Effector memory CD8-positive, alpha-beta T cell (primary cell): ENCODE measurements around the gene API5.
A peak's percentile ranks its signal among the peaks of the same experiment; 100 is the strongest.

ENCODE experiments used
- ATAC-seq: fragments of 150-1000 bp; cut with Tn5 transposase; replicated peaks from 2 replicates; pipeline ENCODE4 v1.10.0; 2021; ENCODE audit warnings: mild to moderate bottlenecking, moderate library complexity
- DNase-seq, 3 experiments: peaks; one replicate each; pipeline ENCODE4 v3.0.0; 2021
- H3K27ac Mint-ChIP-seq, 2 donors: one replicate each; pipeline ENCODE4 v1.8.0; 2022; ENCODE audit warnings: mild to moderate bottlenecking in 2 of 2, mixed read lengths in 2 of 2, moderate library complexity in 2 of 2
- H3K27me3 Mint-ChIP-seq, 2 donors: one replicate each; pipeline ENCODE4 v1.8.0; 2022; ENCODE audit warnings: mixed read lengths in 2 of 2
- H3K36me3 Mint-ChIP-seq: one replicate; pipeline ENCODE4 v1.8.0; 2022; ENCODE audit warnings: mild to moderate bottlenecking, moderate library complexity, mixed read lengths; ENCODE audit not compliant: insufficient read depth
- H3K4me1 Mint-ChIP-seq, 2 donors: one replicate each; pipeline ENCODE4 v1.8.0; 2022; ENCODE audit warnings: low read depth in 2 of 2, mixed read lengths in 2 of 2
- H3K4me3 Mint-ChIP-seq, 2 donors: one replicate each; pipeline ENCODE4 v1.8.0; 2022; ENCODE audit warnings: mild to moderate bottlenecking in 2 of 2, mixed read lengths in 2 of 2, moderate library complexity in 2 of 2
- H3K9me3 Mint-ChIP-seq, 2 donors: one replicate each; pipeline ENCODE4 v1.8.0; 2022; ENCODE audit warnings: mixed read lengths in 2 of 2
- total RNA-seq, 9 experiments: gene quantifications; one replicate each; lab custom pipeline; 2026; lab: John Stamatoyannopoulos, UW

Gene API5
- 75.3 to 262 (median 150) reads per million in 9 experiments for total RNA-seq

DNA sequence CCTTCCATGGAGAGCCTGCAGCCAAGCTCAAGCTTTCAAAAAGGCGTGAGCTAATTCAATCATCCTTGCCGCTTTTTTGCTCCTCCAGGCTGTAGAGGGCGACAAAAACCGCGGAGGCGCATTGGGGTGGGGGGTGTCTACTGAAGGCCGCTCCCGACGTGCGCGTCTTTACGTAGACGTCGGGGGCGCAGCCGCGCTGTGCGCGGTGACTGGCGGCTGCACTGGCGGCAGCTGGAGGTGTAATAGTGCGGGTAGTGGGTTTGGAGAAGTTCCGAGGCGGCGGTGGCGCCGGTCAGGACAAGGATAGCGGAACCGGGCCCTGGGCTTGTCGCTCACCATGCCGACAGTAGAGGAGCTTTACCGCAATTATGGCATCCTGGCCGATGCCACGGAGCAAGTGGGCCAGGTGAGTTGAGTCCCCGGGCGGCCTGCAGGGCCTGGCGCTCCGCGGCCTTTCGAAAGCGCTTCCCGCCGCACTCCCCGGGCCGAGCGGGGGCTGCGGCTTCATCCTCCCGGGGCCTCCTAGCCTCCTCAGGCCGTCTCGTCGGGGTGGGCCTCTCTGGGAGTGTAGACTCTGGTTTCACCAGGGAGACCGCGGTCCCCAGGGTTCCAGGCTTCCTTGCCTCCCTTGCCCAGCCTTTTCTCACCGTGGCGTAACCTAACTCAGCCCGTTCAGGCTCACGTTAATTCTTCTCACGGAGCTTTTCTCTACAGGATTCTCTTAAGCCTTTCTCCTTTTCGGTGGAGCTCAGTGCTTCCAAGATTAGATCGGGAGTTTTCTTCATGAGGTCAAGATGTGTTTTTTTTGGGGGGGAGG is at the start of gene API5:
TSS of gene API5 (plus strand) at position 206 of the 817 bp plus-strand sequence. CDS start at position 338, 132 bp downstream.
- H3K9me3 Mint-ChIP-seq: no peaks in the 10 kb centered on the region
- peaks cover 19% of the 10 kb centered on the region for H3K36me3 Mint-ChIP-seq
- ATAC-seq: peak; percentile 92
- peak within 1 kb of the TSS; percentile 84 to 97 for H3K4me3 Mint-ChIP-seq
- H3K27ac Mint-ChIP-seq: peak within 1 kb of the TSS; percentile 82 to 95
- peak; percentile 89 to 90 (median 89) for DNase-seq
- H3K4me1 Mint-ChIP-seq: peaks cover 30 to 34% of the 10 kb centered on the region in 2 donors
- no peaks in the 10 kb centered on the region for H3K27me3 Mint-ChIP-seq

DNA sequence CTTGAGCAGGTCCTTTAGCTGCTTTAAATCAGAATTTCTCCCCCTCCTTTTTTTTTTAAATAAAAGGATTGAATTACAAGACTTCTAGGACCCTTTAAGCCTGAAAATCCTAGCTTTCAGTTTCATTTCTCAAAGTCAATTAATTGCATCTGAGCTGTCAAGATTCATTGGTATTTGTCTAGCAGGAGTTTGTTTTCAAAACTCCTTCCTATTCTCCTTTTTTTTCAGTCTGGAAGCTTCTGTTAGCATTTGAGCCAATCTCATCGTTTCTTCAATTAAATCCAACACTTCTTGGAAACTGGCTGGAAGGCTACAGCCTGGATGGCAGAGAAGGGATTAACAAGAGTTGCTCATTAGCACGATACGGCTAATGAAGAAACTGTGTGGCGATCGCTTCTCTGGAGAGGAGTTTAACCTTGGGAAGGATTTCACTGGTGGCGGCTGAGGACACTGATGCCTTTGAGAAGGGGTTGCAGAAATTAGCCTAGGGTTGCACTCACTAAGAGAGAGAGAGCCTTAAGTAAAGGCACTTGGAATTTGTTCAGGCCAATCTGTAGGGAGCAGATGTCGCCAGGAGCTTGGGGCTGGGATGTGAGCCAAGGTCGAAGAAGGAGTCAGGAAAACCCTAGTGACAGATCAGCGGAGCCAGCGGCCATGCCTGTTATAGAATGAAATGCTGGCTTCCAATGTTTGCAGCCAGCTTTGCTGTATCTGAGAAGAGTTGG is 43.8 kb upstream of the API5 start:
- ATAC-seq (no peak), DNase-seq (no peak)
- Mint-ChIP-seq H3K9me3 (no peaks in the 10 kb centered on the region), H3K4me1 (peaks cover 0 to 2% of the 10 kb centered on the region in 2 donors), H3K27me3 (peaks cover 6 to 28% of the 10 kb centered on the region in 2 donors), H3K4me3 (peak overlapping the region in 1 of 2 donors; percentile 10), H3K36me3 (peaks cover 5% of the 10 kb centered on the region), H3K27ac (no peak overlapping the region)

DNA sequence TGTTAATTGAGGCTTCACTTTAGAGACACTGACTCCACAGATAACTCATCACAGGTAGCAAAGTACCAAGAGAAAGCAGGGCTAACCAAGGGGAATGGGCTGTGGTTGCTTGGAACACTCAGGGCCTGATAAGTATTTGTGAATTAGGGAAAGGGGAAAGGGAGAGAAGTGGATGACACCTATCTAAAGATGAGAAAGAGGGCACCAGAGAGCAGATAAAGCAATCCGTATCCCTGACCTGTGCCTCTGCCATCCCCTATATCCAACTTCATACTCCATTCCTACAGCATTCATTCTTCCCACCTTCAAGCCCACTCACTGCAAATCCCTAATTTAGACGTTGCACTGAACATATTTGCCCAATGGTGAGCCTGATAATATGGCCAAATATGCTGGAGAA is 43.0 kb upstream of the API5 start:
- peaks cover 5% of the 10 kb centered on the region for H3K36me3 Mint-ChIP-seq
- ATAC-seq (no peak), DNase-seq (no peak)
- H3K27ac Mint-ChIP-seq: no peak overlapping the region
- peaks cover 8 to 26% of the 10 kb centered on the region in 2 donors for H3K27me3 Mint-ChIP-seq
- H3K9me3 Mint-ChIP-seq: no peaks in the 10 kb centered on the region
- peak overlapping the region in 1 of 2 donors; percentile 9 for H3K4me3 Mint-ChIP-seq
- H3K4me1 Mint-ChIP-seq: peaks cover 0 to 2% of the 10 kb centered on the region in 2 donors

DNA sequence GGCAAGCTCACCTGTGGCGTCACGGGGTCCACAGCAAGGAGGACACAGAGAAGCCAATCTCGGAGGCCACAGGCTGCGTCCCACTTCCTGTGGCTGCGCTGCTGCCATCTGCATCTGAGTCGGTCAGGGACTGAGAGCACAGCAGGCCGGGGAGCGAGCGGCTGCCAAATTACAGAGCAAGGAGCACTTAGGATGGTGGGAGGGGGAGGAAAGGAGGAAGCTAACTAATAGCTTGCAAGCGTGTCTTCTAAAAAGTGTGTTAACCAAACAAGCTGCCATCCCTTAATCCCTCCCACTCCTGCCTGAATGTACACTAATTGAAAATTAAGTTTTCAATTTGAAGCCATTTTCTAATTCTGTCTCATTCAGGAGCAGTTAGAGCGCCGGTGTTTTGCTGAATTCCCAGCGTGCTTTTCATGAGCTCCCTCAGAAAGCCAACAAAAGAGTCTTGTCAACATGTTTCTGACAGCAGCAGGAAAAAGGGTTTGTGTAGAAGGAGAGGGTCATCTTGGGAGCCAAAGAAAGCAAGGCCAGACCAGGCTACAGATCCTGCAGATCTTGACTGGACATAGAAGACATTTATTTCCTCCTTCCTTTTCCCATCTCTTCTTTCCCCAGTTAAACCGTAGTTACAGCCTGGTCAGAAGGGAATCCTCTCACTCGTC is 42.4 kb upstream of the API5 start:
- Mint-ChIP-seq H3K27ac (no peak overlapping the region), H3K36me3 (peaks cover 5% of the 10 kb centered on the region)
- no peak for DNase-seq

DNA sequence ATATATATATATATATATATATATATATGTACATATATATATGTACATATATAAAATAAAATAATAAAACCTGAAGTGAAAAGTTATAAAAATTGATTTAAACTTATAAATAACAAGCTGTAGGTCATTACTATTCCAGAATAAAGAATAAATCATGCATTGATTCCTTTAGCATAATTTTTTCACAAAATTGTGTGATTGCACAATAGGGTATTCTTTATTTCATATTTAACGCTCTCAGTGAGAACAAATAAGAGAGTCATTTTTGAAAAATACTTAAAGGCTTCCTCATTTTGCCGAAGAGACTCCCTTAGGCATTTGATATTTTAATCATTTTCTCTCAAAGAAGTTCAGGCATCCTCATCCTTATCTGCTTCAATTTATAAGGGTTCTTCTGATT is 41.3 kb upstream of the API5 start:
- H3K27ac Mint-ChIP-seq: no peak overlapping the region
- H3K27me3 Mint-ChIP-seq: peaks cover 6 to 18% of the 10 kb centered on the region in 2 donors
- ATAC-seq: no peak
- no peak for DNase-seq
- no peak overlapping the region for H3K4me3 Mint-ChIP-seq
- peaks cover 0 to 3% of the 10 kb centered on the region in 2 donors for H3K9me3 Mint-ChIP-seq
- peaks cover 5% of the 10 kb centered on the region for H3K36me3 Mint-ChIP-seq
- H3K4me1 Mint-ChIP-seq: peaks cover 0 to 2% of the 10 kb centered on the region in 2 donors

More for the DNA sequence above, 42.4 kb upstream of the API5 start:
- H3K9me3 Mint-ChIP-seq: peaks cover 0 to 3% of the 10 kb centered on the region in 2 donors
- H3K4me1 Mint-ChIP-seq: peaks cover 0 to 2% of the 10 kb centered on the region in 2 donors
- peaks cover 6 to 20% of the 10 kb centered on the region in 2 donors for H3K27me3 Mint-ChIP-seq
- no peak overlapping the region for H3K4me3 Mint-ChIP-seq
- ATAC-seq: no peak

DNA sequence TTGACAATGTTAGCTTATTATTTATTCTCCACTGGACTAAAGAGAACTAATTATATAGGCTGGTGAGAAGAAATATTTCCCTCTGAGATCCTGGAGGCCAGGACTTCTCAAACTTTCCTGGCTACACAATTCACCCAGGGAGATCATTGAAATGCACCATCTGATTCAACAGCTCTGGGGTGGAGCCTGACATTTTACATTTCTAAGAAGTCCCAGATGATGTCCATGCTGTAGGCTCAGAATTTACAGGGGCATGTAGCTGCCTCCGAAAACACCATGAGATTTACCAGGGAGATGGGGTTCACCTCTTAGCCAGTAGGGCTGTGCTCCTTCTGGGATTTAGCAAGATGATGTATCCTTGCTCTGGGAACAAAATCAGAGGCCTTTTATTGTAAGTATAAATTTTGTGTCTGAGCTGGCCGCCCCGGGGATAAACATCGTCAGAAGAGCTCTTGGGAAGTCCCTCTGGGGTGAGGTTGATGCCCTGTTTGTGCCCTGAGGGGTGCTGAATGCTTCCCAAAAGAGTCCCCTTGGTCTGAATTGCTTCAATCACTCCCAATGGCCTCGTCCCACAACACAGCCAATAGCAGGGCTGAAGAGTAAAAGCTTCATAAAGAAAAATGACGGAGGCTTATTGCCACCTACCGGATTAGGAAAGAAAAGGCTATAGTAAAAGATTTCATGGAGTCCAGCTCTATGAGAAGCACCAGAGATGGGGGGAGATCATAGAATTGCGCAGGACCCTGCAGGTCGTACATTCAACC is 33.4 kb upstream of the API5 start:
- peaks cover 33 to 37% of the 10 kb centered on the region in 2 donors for H3K27me3 Mint-ChIP-seq
- H3K4me3 Mint-ChIP-seq: no peak overlapping the region
- H3K27ac Mint-ChIP-seq: no peak overlapping the region
- DNase-seq: no peak
- ATAC-seq: no peak
- H3K9me3 Mint-ChIP-seq: peaks cover 0 to 3% of the 10 kb centered on the region in 2 donors
- peaks cover 0 to 2% of the 10 kb centered on the region in 2 donors for H3K4me1 Mint-ChIP-seq
- no peaks in the 10 kb centered on the region for H3K36me3 Mint-ChIP-seq

DNA sequence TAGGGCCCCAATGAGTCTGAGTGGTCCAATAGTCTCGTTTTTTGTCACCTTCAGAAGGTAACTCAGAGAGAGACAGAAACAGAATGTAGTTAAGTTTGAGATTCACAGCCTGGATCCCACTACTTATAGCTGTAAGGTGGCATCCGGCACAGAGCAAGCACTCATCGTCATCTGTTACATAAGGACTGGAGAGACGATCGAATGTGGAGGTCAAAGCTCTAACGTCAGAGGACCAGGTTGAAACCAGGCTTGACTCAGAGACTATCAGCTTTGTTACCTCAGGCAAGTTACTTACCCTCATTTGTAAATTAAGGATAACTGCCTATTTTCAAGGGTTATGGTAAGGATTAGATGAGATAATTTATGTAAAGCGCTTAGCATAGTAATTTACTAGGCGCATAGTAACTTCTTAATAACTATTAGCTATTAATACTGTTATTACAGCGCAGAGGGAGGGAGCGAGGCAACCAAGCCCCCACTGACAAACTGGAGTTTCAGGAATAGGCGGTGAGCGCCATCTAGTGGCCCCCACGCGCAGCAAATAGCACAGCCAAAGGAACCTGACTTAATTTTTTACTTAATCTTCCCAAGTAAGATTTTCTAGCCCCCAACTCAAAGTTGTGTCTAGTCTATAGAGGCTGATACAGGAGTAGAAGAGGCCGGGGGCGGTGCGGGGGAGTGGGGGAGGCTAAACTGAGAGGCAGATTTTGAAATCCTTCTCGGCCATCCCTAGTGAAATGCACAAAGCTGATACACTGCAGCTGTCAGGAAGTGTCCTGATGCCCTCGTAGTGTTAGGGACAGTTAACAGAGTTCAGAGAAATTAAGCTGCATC is 29.0 kb upstream of the API5 start:
- H3K4me1 Mint-ChIP-seq: peaks cover 0 to 2% of the 10 kb centered on the region in 2 donors
- DNase-seq (peak; percentile 4 to 29 (median 26)), ATAC-seq (peak; percentile 54)
- no peak overlapping the region for H3K27ac Mint-ChIP-seq
- peaks cover 36 to 50% of the 10 kb centered on the region in 2 donors for H3K27me3 Mint-ChIP-seq
- no peaks in the 10 kb centered on the region for H3K36me3 Mint-ChIP-seq
- no peaks in the 10 kb centered on the region for H3K9me3 Mint-ChIP-seq
- no peak overlapping the region for H3K4me3 Mint-ChIP-seq

DNA sequence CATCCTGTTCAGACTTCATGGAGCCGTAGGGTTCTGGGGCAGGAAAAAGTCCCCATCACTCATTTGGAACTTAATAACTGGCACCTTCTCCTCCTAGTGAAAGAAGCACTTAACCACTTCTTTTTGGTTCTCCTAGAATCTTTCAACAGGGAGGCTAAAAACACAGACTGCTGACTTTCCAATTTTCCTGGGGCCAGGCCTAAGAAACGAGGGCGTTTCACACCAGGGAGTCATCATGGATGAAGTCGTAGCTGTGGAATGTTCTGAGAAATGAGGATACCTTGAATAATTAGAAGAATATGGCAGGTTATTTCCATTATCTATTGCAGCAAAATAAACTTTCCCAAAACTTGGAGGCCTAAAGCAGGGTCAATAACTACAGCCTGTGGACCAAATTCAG is 26.0 kb upstream of the API5 start:
- Mint-ChIP-seq H3K36me3 (no peaks in the 10 kb centered on the region), H3K4me1 (peaks cover 0 to 2% of the 10 kb centered on the region in 2 donors), H3K9me3 (no peaks in the 10 kb centered on the region), H3K27ac (no peak overlapping the region), H3K4me3 (no peak overlapping the region), H3K27me3 (peaks cover 15 to 35% of the 10 kb centered on the region in 2 donors)
- no peak for DNase-seq
- no peak for ATAC-seq

DNA sequence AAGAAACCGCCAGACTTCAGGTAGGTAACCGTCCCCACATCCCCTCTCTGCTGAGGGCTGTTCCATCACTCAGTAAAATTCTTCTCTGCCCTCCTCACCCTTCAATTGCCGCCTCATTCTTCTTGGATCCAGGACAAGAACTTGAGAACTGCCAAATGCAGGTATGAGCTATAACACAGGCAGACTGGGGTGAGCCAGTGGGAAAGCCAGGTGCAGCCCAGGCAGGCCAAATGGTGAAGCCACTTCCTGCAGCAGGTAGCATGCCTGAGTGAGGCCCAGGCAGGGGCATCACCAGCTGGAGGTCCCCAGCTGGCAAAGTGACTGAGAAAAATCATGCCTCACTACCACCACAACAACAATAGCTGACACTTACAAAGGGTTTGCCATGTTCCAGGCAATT is 22.4 kb upstream of the API5 start:
- Mint-ChIP-seq H3K9me3 (no peaks in the 10 kb centered on the region), H3K4me3 (no peak overlapping the region), H3K27me3 (peaks cover 16 to 50% of the 10 kb centered on the region in 2 donors), H3K27ac (no peak overlapping the region), H3K4me1 (no peaks in the 10 kb centered on the region), H3K36me3 (peaks cover 4% of the 10 kb centered on the region)
- ATAC-seq: no peak
- no peak for DNase-seq

DNA sequence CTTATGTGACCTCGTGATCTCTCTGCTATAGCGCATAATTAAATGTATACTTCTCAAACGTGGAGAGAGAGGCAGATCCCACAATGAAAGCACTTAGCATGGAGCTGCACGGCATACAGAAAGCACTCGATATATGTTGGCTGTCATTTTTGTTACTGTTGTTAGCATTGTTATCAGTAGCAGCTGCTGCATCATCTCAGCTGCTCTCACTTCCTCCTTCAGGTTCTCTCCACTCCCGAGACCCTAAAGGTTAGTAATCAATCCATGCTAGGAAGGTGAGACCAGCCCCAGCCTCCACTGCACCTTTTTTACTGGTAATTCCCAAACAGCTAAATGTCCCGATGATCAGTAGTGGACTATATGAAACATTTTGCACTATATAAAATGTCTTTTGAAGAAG is 13.4 kb upstream of the API5 start:
- ATAC-seq: no peak
- no peak overlapping the region for H3K4me3 Mint-ChIP-seq
- peaks cover 23 to 41% of the 10 kb centered on the region in 2 donors for H3K27me3 Mint-ChIP-seq
- H3K4me1 Mint-ChIP-seq: no peaks in the 10 kb centered on the region
- no peak overlapping the region for H3K27ac Mint-ChIP-seq
- H3K36me3 Mint-ChIP-seq: no peaks in the 10 kb centered on the region
- no peak for DNase-seq
- peaks cover 0 to 2% of the 10 kb centered on the region in 2 donors for H3K9me3 Mint-ChIP-seq

DNA sequence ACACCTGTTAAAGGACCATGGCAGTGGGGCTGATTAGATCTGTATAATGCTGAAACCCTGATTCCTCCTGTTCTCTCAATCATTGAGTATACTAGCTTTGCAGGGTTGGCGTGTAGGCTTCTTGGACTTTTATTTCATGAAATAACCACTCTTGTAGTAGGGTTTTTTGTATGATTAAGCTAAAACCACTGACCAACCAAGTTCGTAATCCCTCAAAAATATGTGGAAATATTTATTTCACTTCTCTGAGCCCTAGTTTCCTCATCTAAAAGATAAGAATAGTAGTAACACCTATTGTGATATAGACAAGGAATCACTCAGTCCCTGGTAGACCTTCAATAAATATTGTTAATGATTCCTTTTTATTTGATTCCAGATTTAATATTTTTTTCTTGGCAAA is 4.2 kb downstream of the API5 start:
- no peaks in the 10 kb centered on the region for H3K27me3 Mint-ChIP-seq
- H3K4me3 Mint-ChIP-seq: peak overlapping the region in 1 of 2 donors; percentile 3
- peak overlapping the region; percentile 46 to 51 for H3K27ac Mint-ChIP-seq
- peaks cover 30 to 37% of the 10 kb centered on the region in 2 donors for H3K4me1 Mint-ChIP-seq
- no peaks in the 10 kb centered on the region for H3K9me3 Mint-ChIP-seq
- ATAC-seq: no peak
- DNase-seq: no peak
- peaks cover 44% of the 10 kb centered on the region for H3K36me3 Mint-ChIP-seq

DNA sequence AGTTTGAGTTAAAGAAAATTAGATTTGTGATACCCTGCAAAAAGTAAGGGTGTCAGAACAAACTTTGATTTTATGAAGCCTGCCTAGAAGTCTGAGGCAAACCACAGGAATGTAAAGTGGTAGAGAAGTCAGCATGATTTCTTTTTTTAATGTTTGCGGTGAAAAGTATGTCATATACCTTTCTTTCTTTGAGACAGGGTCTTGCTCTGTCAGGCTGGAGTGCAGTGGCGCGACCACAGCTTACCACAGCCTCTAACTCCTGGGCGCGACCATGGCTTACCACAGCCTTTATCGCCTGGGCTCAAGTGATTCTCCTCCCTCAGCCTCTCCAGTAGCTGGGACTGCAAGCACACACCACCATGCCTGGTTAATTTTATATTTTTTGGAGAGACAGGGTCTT is 4.7 kb downstream of the API5 start:
- ATAC-seq: peak; percentile 8

More for the DNA sequence above, 4.7 kb downstream of the API5 start:
- H3K9me3 Mint-ChIP-seq: no peaks in the 10 kb centered on the region
- H3K4me1 Mint-ChIP-seq: peaks cover 28 to 37% of the 10 kb centered on the region in 2 donors
- peaks cover 47% of the 10 kb centered on the region for H3K36me3 Mint-ChIP-seq
- peak overlapping the region; percentile 46 to 51 for H3K27ac Mint-ChIP-seq
- DNase-seq: peak; percentile 5 to 11 (median 8)
- H3K27me3 Mint-ChIP-seq: no peaks in the 10 kb centered on the region
- H3K4me3 Mint-ChIP-seq: peak overlapping the region in 1 of 2 donors; percentile 3
